GM21529 (cell line): ENCODE data around the gene FLT1.

Experiments
- ATAC-seq: cut with Tn5 transposase; IDR thresholded peaks from one replicate; pipeline ENCODE4 v1.9.1; 2021; ENCODE audit not compliant: unreplicated experiment

FLT1 gene

GRCh38 chr13:28529836-28530235 lies 34.9 kb upstream of the FLT1 start:
- ATAC-seq: no peak

GRCh38 chr13:28528848-28529247 lies 33.9 kb upstream of the FLT1 start:
- no peak for ATAC-seq

DNA sequence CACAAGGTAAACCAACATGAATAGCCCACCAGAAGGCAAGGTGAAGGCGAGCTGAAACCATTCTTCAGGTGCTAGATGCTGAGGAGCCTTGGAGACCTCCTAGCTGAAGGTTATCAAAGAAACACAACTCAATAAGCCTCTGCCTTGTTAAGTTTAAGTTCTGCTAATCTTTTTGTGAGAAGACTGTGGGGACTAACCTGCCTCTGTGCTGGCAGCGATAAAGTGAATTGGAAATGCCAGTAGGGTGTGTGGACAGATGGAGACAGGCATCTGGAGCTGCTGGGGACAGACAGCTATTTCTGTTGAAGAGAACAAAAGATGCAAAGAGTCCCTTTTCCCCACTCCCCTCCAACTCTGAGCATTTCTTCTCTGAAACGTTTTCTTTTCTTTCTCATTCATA lies 33.5 kb upstream of the FLT1 start:
- ATAC-seq: no peak

- ATAC-seq: no peak
Observed at GRCh38 chr13:28527629-28528028, 32.7 kb upstream of the FLT1 start.

GRCh38 chr13:28526876-28527275 lies 31.9 kb upstream of the FLT1 start:
- no peak for ATAC-seq

- ATAC-seq: no peak
Observed at GRCh38 chr13:28522871-28523270, 27.9 kb upstream of the FLT1 start.

- ATAC-seq: no peak
Observed at GRCh38 chr13:28513745-28514144, 18.8 kb upstream of the FLT1 start.

- no peak for ATAC-seq
Observed at GRCh38 chr13:28510542-28510941, 15.6 kb upstream of the FLT1 start.

GRCh38 chr13:28510066-28510465 lies 15.1 kb upstream of the FLT1 start:
- no peak for ATAC-seq

DNA sequence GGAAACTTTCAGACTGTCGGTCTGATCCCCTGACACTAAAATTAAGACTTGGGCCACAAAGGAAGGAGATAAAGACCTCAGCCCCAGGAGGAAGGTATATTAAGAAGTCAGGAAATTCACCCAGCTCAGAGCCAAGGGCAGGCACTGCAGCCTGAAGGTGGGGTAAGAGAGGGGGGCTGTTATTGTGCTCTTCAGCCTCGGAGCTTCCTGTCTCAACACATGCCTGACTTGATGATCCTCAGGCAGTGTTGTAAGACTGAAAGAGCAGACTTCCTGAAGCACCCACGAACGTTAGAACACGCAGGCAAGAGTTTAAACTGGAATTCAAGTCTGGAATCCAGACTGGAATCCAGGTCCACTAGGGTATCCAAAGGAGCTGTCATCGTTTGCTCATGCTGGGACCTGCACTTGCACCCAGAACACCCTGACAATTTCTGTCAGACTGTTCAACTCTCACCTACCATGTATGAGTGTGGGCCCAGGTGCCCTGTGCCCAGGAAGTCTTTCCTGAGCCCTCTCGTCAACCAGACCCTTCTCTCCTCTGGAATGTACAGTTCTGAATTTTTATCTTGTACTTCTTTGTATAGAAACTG lies 10.7 kb upstream of the FLT1 start:
- ATAC-seq: no peak

GRCh38 chr13:28503182-28503967 lies 8.4 kb upstream of the FLT1 start:
- no peak for ATAC-seq

DNA sequence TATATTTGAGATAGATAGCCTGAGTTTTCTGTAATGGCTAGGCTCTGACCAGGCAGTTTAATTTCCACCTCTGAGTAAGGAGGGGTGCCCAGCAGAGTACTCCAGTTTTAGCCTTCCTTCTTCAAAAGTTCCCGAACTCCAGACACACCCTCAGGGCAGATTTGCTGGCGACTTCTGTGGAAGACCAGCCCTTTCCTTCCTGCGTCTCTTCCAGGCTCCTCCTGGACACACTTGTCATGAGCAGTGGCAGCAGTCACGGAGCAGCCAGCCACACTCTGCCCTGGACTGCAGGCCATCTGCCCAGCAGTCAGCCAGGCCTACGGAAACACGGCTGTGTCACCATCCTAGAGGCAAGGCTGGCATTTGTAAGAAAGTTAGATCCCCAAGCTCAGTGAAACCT lies 6.6 kb upstream of the FLT1 start:
- no peak for ATAC-seq

- no peak for ATAC-seq
Observed at GRCh38 chr13:28499609-28500008, 4.7 kb upstream of the FLT1 start.

GRCh38 chr13:28498481-28499115 lies 3.7 kb upstream of the FLT1 start:
- no peak for ATAC-seq

GRCh38 chr13:28497143-28497876 lies 2.4 kb upstream of the FLT1 start:
- no peak for ATAC-seq

- no peak for ATAC-seq
Observed at GRCh38 chr13:28496188-28496564, 1.2 kb upstream of the FLT1 start.

DNA sequence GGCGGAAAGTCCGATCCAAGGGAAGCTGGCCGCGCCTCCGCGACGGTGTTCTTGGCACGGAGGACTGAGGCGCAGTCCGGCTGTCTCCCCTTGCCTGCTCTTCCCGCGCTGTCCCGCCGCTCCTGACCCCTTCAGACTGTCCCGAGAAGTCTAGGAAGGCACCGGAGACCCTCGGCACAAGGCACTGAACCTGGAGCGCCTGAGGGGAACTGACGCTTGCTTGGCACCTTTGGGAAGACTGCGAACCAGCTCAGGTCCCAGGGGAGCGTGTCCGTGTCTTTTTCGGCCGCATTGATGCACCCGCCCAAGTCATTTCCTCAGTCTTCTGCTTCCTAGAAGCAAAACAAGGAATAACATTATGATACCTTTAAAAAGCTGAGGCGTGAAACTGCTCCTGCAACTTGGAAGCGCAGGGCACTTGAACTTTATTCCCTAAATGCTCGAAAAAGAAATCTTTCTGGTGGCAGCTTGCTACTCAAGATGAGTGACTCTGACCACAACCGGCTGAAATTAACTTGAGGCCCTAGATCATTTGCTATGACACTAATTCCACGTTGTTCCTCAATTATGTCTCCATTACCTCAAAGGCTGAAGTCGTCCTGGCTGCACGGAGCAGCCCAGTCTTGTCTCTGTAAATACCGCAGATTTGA lies 735 bp upstream of the FLT1 start:
- ATAC-seq: no peak

GRCh38 chr13:28494504-28494777 lies 487 bp downstream of the FLT1 start:
- no peak for ATAC-seq

DNA sequence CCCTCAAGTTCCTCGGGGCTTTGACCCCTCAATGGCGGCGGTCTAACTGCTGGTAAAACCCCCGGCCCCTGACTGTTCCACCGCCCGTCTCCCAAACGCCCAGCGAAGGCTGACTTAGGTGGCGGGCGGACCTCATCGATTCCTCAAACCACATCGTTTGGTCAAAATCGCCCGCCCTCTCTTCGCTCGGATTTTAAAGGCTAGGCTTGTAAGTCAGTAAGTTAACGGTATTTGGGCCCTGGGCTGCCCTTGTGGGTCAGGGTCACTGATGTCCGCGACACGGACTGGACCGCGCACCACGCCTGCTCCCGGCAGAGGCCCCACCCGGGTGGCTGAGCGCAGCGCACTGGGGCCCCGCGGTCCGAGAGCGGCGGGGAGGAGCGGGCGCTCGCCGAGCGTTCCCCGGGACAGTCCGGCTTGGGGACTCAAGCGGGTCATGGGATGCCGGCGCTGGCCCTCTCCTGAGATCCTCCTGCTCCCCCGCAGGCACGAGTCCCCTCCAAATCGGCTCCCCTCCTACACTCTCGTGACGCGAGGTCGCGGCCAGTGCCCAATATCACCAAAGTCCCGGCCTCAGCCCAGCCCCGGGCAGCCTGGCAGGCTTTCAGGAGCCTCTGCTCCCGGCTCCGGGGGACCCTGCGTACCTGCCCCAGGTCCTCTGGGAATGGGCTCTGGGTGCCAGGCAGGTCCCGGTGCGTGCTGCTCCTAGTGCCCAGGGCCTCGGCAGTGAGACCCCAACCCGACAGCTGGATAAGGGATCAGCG lies 1.0 kb downstream of the FLT1 start:
- ATAC-seq: no peak

GRCh38 chr13:28492569-28493367 lies 2.2 kb downstream of the FLT1 start:
- ATAC-seq: no peak
